GM18868 (cell line): ENCODE measurements around the gene HMOX2.

ENCODE experiments used
- ATAC-seq: cut with Tn5 transposase; IDR thresholded peaks from one replicate; pipeline ENCODE4 v1.9.1; 2021; ENCODE audit warnings: mild to moderate bottlenecking, moderate library complexity; ENCODE audit not compliant: unreplicated experiment

HMOX2 gene

GRCh38 chr16:4499196-4499555 is 23.0 kb downstream of the HMOX2 start:
- ATAC-seq: no peak

GRCh38 chr16:4500272-4500671 is 24.1 kb downstream of the HMOX2 start:
- no peak for ATAC-seq

GRCh38 chr16:4501071-4501478 is 24.9 kb downstream of the HMOX2 start:
- ATAC-seq: no peak

- peak; percentile 82 for ATAC-seq
Observed at GRCh38 chr16:4505356-4506147, 29.4 kb downstream of the HMOX2 start.

GRCh38 chr16:4506450-4506849 is 30.3 kb downstream of the HMOX2 start:
- ATAC-seq: peak; percentile 66

GRCh38 chr16:4507588-4508345 is 31.6 kb downstream of the HMOX2 start:
- no peak for ATAC-seq

GRCh38 chr16:4508806-4509205 is 32.6 kb downstream of the HMOX2 start:
- ATAC-seq: no peak

- ATAC-seq: no peak
Observed at GRCh38 chr16:4509420-4509819, 33.2 kb downstream of the HMOX2 start.

- no peak for ATAC-seq
Observed at GRCh38 chr16:4510131-4510530, 33.9 kb downstream of the HMOX2 start.

GRCh38 chr16:4510747-4511426 is 34.7 kb downstream of the HMOX2 start:
- ATAC-seq: no peak

- ATAC-seq: no peak
Observed at GRCh38 chr16:4511441-4512082, 35.4 kb downstream of the HMOX2 start.

GRCh38 chr16:4512473-4512872 is 36.3 kb downstream of the HMOX2 start:
- no peak for ATAC-seq

- ATAC-seq: no peak
Observed at GRCh38 chr16:4513086-4513860, 37.1 kb downstream of the HMOX2 start.

- no peak for ATAC-seq
Observed at GRCh38 chr16:4513881-4514280, 37.7 kb downstream of the HMOX2 start.

GRCh38 chr16:4514606-4515005 is 38.4 kb downstream of the HMOX2 start:
- ATAC-seq: no peak

GRCh38 chr16:4515611-4516233 is 39.5 kb downstream of the HMOX2 start:
- no peak for ATAC-seq

- no peak for ATAC-seq
Observed at GRCh38 chr16:4517812-4518680, 41.8 kb downstream of the HMOX2 start.

GRCh38 chr16:4519274-4520058 is 43.3 kb downstream of the HMOX2 start:
- ATAC-seq: no peak
